ENCODE data around the gene CDKN2AIP.
"Not testable (repeated sequence)": the region's sequence is repeated elsewhere in the genome, so short reads cannot be mapped to it uniquely, and the experiment has no call there.

The CDKN2AIP gene

DNA sequence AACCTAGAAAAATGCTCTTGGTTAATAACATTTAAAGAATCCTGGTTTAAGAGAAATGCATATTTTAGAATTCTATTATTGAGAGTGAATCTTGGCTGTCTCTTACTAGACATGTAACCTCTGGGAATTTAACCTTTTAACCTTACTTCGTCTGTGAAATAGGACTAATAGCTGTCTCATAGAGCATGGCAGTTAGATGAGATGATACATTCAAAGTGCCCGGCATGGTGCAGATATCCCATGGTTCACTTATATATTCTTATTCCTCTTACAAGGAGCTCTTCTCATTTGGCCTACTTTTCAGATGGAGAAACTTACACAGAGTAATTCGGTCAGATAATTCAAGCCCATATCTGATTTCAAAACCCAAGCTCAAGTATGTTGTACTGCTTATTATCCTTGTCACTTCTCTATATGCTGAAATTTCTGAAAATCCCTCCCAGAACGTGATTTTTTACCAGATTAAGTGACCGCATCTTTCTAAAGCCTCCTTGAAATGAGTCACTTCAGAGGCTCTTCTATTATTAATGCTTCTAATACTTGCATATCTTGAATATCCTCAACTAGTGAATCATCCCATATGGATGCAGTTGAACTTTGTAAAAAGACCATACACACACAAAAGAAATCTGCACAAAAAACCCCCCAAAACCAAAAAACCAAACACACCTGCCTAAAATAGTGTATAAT, 4.9 kb downstream of the CDKN2AIP start:
- DNase-seq, result peak; percentile 41

DNA sequence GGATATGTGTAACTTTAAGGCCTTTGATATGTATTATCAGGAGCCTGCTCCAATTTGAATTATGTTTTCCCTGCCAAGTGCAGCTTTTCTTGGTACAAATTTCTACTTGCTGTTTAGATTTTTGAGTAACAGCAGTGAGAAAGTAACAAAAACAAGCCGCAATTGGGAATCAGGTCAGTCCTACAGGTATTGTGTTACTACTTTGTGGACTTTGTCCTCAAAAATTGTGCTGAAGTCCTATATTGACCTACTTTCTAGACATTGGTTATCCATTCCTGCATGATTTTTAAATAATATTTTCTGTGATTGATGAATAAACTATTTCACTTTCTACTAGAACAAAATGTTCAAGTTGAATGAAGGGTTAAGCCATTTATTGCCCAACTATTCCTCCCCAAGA, 5.7 kb downstream of the CDKN2AIP start:
- DNase-seq, result no peak

DNA sequence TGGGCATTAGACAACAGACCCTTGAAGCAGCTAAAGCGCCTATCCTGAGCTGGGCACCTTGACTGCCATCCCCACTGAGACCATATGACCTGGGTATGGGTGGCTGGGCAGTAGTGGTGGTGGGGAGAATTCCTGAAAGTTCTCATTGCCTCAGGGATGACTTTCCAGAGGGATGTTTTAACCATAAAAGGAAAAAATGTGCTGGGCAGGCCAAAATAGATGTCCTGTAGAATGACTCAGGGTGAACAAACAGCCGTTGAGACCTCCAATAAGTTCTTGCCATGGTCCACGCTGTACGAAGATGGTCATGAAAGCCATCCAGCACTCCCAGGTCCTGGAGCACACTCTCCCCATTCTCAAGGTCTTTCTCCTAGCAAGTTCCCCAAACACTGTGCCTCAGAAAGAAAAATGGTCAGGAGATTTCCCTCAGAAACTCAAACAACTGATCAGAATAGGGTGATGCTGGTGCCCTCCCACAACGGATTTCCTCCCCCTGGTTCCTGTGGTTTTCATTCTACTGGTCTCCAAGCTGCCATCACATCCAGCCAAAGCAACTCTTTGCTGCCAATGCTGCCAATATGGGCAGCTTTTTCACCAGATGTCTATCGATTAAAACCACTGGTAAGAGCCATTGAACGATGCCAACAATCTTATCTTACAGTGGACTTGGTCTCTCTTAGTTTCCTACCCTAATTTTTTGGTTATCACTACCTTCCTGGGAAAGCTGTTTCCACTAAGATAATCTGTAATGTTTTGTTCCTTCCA, 11.2 kb downstream of the CDKN2AIP start:
- no peak for DNase-seq

DNA sequence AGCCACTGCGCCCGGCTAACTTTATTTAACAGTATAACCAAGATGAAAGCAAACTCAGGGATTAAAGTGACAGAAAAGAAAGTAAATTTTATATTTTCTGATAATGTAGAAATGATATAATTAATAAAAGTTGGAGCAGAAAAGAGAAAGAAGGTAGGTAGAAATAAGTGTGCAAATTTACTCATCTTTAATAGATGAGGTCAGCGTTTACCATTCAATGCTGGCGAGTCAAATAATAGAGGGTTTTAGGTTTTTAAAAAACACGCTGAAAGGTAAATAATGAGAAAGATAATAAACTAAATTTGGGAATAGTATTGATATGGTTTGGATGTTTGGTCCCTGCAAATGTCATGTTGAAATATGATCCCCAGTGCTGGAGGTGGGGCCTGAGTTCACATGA, 13.6 kb downstream of the CDKN2AIP start:
- no peak for DNase-seq

DNA sequence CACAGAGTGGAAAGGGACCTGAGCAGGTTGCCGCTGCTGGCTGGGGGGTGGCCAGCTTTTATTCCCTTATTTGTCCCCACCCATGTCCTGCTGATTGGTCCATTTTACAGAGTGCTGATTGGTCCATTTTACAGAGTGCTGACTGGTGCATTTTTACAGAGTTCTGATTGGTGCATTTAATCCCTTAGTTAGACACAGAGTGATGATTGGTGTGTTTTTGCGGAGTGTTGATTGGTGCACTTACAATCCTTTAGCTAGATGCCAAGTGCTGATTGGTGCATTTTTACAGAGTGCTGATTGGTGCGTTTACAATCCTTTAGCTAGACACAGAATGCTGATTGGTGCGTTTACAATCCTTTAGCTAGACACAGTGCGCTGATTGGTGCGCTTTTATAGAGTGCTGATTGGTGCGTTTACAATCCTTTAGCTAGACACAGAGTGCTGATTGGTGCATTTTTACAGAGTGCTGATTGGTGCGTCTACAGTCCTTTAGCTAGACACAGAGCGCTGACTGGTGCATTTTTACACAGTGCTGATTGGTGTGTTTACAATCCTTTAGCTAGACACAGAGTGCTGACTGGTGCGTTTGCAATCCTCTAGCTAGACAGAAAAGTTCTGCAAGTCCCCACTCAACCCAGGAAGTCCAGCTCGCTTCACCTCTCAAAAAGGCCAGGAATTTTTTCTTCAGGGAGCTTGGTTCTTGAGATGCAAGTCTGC, 19.6 kb downstream of the CDKN2AIP start:
- DNase-seq, result not testable (repeated sequence)

DNA sequence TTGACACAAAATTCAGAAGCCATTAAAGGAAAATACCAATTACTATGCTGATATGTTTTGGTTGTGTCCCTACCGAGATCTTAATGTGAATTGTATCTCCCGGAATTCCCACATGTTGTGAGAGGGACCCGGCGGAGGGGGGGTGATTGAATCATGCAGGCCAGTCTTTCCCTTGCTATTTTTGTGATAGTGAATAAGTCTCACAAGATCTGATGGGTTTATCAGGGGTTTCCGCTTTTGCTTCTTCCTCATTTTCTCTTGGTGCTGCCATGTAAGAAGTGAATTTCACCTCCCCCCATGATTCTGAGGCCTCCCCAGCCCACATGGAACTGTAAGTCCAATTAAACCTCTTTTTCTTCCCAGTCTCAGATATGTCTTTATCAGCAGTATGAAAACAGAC, 21.4 kb downstream of the CDKN2AIP start:
- DNase-seq, result peak; percentile 81

DNA sequence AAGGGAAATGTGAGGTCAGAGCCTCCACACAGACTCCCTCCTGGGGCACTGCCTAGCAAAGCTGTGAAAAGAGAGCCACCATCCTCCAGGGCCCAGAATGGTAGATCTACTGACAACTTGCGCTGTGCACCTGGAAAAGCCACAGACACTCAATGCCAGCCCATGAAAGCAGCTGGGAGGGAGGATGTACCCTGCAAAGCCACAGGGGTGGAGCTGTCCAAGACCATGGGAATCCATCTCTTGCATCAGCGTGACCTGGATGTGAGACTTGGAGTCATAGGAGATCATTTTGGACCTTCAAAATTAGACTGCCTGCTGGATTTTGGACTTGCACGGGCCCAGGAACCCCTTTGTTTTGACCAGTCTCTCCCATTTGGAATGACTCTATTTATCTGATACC, 22.8 kb downstream of the CDKN2AIP start:
- DNase-seq, result no peak

DNA sequence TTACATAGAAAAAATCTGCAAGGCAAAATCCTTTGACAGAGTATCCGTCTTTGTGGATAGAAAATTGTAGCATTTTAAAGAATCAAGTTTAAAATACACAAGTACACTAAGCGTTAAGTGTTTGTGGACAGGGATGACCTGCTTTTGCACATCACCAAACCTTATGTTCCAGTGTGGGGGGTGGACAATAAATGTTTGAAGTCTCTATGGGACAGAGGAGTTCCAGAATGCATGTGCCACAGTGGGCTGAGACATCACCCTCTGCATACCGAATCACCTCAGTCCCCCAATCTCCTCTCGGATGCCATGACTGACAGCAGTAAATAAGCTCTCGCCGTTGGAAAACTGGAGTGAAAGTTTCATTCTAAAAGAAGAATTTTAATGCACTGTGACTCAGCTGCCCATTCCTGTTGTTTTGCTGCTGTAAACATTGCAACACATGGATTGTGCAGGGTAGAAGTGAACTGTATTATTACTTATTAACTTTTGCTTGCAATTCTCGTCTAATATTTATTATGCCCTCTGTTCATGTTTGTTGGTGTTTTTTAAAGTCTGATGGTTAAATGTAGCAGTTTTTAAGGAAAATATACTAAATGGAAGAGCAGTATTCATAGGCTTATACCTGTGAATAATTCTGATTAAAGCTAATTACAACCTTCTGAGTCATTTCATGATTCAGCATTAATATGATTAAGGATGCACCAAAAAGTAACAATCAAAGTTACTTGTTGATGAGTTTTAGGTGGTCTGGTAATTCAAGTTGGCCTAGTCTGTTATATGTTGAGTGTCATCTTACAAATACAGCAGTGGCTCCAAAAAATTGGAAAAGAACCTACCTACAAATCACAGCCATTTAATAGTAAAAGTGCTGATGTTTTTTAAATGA, 24.0 kb downstream of the CDKN2AIP start:
- no peak for DNase-seq

DNA sequence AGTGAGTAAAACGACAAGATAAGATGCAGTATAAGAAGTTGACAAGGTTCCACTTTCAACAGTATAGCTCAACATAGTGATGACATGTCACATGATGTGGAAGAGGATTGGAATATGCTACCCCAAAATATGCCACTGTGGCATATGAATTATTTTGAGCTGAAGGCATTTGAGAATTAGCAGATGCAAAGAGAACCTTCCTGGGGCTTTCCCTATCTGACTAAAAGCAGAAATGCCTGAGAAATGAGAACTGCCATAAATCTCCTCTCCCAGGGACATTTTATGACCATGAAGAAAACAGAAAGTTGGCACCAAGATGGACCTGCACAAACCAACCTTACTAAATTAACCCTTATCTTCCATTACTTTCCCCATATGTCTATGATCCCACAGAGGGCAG, 24.8 kb downstream of the CDKN2AIP start:
- DNase-seq, result peak; percentile 89

DNA sequence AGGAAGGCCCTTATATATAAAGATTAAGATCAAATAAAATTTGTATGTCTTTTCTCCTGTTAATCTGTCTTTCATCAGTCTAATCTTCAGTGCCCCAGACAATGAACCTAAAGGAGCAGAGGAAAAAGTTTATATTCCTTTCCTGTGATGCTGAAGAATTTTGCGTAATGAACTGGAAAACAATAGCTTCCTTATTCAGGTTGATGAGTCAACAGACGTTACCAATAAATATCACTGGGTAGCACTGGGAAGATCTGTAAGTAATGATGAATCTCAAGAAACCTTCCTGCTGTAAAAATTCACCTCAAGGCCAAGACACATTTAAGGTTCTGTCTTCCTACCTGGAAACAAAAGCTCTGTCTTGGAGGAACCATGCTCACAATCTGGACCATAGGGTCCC, 25.5 kb downstream of the CDKN2AIP start:
- peak; percentile 62 for DNase-seq

DNA sequence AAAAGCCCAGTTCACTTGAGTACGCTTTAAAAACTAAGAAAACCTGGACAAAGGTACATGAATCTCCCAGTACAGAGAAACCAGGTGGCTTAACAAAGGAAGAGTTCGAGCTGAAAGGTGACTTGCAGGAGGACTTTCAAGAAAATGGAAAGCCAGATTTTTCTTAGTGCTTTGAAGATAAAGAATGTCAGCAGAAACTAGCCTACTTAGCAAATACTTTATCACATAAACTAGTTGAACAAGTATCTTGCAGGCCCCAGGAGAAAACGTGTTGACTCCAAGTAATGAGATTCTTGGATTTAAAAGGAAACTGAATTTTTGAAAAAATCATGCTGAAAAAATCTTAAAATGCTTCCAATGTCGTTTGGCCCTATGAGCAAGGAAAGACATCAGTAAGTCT, 26.4 kb downstream of the CDKN2AIP start:
- DNase-seq, result no peak

DNA sequence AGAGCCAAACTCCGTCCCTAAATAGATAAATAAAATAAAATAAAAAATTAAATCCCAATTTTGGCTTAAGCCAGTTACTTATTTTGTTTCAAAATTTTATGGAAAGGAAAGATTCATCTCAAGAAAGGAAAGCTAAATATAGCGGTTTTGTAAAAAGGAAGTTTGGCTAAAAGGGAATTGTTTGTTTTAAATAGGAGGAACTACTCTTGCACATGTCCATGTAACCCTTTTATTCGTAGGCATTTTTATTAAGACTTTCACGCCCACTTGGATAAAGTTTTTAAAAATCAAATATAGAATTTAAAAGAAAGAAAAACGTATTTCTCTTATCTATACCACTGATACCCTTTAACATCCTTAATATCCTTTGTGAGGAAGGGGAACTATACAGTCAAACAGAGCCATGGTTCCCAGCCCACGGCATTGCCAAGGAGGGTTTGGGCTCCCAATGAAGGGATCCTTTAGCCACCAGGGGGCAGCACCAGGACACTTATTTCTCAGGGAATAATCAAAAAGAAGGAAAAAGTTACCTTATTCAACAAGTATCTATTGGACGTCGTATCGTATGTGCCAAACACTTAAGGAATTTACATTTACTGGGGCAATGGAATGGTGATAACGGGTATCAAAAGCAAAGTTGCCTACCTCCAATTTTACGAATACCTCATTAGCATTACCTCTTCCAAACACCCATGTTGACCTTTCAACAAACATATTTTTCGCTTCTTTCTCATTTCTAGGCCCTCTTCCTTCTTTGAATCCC, 27.7 kb downstream of the CDKN2AIP start:
- peak; percentile 82 for DNase-seq

DNA sequence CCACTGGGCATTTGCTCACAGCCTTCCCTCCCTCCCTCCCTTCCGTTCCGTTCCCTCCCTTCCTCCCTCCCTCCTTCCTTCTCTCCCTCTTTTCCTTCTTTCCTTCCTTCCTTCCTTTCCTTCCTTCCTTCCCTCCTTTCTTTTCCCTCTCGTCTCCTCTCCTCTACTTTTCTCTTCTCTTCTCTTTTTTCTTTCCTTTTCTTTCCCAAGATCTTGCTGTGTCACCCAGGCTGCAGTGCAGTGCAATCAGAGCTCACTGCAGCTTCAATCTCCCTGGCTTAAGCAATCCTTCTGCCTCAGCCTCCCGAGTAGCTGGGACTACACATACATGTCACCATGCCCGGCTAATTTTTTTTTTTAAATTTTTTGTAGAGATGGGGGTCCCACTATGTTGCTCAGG, 33.7 kb downstream of the CDKN2AIP start:
- DNase-seq, result no peak

DNA sequence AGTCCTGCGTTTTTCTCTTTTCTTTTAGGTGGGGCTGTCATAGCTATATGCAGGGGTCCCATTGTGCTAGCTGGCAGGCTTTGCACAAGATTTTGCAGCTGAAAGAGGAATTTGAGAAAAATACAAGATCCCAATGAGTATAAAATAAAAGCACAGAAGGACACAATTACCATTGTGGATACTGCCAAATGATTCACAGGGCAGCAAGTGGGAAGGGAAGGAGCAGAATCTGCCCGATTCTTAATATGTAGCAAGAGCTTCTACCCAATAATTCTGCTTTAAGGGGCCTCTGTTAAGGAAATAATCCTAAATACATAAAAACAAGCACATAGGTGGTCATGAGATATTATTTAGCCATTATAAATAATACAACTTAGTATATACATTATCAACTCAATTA, 34.5 kb downstream of the CDKN2AIP start:
- DNase-seq, result no peak

DNA sequence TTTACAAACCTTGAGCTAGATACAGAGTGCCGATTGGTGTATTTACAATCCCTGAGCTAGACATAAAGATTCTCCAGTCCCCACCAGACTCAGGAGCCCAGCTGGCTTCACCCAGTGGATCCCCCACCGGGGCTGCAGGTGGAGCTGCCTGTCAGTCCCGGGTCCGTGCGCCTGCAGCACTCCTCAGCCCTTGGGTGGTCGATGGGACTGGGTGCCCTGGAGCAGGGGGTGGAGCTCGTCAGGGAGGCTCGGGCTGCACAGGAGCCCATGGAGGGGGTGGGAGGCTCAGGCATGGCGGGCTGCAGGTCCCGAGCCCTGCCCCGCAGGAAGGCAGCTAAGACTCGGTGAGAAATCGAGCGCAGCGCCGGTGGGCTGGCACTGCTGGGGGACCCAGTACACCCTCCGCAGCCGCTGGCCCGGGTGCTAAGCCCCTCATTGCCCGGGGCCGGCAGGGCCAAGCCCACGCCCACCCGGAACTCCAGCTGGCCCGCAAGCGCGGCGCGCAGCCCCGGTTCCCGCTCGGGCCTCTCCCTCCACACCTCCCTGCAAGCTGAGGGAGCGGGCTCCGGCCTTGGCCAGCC, 38.2 kb downstream of the CDKN2AIP start:
- not testable (repeated sequence) for DNase-seq

DNA sequence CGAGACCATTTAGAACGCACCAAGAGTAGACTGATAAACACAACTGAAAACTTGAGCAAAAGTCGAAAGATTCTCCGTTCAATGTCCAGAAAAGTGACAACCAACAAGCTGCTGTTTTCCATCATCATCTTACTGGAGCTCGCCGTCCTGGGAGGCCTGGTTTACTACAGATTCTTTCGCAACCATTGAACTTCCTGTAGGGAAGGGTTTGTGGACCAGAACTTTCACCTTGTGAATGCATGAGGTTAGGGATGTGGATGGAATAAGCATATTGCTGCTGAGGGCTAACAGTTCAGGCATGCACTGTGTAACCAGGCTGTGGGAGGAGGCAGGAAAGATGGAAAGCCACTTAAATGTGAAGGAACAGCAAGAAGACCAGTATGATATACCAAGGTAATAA, 39.6 kb downstream of the CDKN2AIP start:
- DNase-seq, result no peak

DNA sequence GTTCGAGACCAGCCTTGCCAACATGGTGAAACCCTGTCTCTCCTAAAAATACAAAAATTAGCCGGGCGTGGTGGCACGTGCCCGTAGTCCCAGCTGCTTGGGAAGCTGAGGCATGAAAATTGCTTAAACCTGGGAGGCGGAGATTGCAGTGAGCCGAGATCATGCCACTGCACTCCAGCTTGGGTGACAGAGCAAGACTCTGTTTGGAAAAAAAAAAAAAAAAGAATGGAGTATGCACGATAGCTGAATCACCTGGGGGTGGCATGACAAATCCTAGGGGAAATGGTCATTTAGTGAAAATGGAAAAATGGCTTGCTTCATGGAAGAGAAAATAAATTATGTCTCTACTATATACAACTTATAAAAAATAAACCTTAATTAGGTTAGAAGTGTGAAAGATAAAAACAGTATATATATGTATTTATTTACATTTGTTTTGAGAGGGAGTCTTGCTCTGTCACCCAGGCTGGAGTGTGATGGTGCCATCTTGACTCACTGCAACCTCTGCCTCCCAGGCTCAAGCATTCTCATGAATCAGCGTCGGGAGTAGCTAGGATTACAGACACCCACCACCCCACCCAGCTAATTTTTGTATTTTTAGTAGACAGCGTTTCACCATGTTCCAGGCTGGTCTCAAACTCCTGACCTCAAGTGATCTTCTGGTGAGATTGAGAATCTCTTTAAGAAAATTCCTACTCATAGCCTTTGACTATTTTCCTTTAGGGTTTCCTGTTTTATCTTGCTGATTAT, 41.1 kb downstream of the CDKN2AIP start:
- no peak for DNase-seq

DNA sequence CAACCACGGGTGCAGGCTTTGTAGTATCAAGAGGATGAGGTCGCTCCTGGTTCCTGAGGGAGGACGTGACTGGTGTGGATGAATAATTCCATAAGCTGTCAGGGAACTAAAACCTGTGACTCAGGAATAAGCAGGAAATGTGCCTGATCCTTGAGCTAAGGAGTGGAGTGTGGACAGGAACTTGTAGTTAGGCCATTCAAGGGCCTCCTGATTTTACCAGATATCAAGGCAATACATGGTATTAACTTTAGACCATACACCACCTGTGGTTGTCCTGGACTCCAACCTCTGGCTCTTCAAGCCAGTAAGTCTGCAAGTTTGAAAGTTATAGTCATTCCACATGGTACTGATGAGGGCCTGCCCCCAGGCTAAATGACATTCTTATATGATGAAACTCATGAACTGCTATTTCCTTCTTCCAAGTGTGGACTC, 48.4 kb downstream of the CDKN2AIP start:
- DNase-seq, result no peak

DNA sequence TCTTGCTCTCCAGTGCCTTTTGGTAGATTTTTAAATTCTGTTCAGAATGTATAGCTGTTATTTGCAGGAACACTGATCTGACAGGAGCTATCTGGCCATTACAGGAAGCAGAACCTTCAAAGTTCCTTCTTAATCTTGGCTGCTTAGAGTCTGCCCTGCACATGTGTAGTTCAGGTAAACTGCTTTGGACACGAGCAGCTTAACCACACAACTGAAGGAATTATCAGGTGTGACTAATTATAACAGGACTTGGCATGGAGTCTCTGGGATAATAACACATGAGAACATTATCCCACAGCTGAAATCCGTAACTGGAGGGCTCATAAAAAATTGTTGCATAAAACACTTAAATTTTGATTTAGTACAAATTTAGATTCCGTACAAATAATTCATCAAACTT, 48.8 kb downstream of the CDKN2AIP start:
- no peak for DNase-seq

DNA sequence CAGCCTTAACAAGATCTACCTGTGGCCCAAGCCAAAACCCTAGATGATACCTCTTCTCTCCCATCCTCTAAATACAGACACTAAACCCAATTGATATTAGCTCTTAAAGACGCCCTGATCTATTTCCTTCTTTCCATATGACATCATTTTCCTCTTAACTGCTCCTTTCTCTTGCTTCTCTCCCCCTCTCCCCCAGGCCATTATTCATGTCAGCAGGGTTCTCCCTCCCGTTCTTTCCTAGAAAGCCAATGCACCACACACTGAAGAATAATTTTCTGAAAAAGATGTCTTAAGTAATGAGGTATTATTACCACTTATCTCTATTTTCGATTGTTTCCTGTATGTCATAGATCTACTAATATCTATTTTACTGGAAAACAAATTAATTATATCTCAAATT, 50.7 kb downstream of the CDKN2AIP start:
- DNase-seq, result no peak

All from inflammatory macrophage treated with lipopolysaccharide for 4 hours (primary cell).